Right kidney (tissue), 9 donors: ENCODE measurements around the gene ENOX1.
"Not testable (repeated sequence)": the region's sequence is repeated elsewhere in the genome, so short reads cannot be mapped to it uniquely, and the experiment has no call there.

Experiments used
- DNase-seq: peaks from one replicate; pipeline ENCODE4 v3.0.0-alpha.2; 2016
- long read RNA-seq, 8 donors: transcript quantifications; one replicate each; lab custom pipeline, GENCODE V29; 2026

The ENOX1 gene
- long read RNA-seq, donor 1: 0 reads
- long read RNA-seq, donor 2, partial matches to known transcripts: 0 of 1 reads
- long read RNA-seq, donor 2, other reads (novel, unspliced or antisense): 0 of 1 reads
- long read RNA-seq, donor 3: 0 reads
- long read RNA-seq, donor 4: 0 reads
- long read RNA-seq, donor 5: 0 reads
- long read RNA-seq, donor 6: 0 reads
- long read RNA-seq, donor 7: 0 reads
- long read RNA-seq, donor 8: 0 reads

DNA sequence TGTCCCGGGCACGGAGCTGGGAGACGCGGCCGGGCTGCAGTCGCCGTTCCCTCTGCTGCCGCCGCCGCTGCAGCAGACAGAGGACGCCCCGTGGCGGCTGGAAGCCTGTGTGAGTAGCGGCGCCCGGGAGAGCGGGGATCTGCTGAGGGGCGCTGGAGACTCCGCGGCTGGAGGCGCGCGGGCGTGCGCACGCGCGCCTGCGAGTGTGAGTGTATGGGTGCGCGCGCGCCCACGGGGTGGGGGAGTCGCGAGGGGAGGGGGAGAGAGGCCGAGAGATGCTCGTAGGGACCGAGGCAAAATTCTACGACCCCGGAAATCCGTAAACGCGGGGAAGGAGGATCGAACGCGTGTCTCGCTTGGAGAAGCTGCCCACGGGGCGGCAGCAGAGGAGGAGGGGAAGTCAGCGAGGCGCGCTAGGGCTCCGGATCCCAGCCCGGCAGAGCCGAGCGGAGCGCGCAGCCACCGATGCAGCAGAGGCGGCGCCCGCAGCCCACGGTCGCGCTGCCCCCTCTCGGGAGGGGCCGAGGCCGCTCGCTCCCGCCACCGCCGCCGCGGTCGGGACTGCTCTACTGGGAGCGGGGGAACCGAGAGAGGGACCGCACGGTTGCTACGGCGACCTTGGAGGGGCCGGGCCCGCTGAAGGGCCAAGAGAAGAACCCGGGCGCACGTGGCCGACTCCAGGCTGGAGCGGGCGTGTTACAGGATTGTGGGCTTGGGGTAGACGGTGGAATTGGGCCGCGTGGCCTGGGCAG is at the start of gene ENOX1:
Gene ENOX1, minus strand, starts transcription at position 207 of the 752 bp plus-strand sequence.
- peak; percentile 92 for DNase-seq

DNA sequence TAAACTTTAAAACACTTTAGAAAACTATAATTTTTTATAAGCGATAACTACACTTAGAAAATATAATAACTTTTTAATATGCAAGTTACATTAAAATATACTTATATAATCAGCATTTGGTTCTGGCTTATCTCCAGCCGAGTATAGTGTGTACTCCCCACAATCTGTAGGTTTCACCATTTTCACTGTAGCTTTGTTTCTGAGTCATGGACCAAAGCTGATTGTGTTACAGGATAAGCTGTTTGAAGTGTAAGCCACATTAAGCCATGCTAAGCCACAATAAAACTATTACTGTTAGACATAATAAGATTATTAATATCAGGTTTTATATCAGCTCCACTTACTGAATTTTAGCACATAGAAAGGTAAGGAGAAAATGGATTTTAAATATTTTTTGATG is 48.9 kb upstream of the ENOX1 start:
- no peak for DNase-seq

- no peak for DNase-seq
These were observed 44.3 kb upstream of the ENOX1 start for GRCh38 chr13:43831088-43831487.

DNA sequence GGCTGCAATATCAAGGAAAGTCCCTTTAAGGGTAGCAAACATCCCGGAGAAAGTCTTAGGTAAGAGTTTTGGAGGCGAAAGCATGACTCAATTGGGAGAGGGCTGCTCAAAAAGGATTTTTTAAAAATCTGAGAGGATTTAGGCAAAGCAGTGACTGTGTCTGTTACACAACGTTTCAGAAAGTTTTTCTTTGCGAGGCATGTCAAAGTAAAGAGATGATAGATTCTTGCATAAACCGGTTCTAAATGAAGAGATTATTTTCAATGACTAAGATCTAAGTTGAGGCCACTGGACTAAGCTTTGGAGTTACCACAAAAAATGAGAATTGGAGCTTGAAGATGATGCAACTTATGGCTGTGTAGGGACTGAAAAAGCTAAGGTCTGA is 43.7 kb upstream of the ENOX1 start:
- DNase-seq: no peak

GRCh38 chr13:43824656-43825055 is 37.9 kb upstream of the ENOX1 start:
- DNase-seq: not testable (repeated sequence)

DNA sequence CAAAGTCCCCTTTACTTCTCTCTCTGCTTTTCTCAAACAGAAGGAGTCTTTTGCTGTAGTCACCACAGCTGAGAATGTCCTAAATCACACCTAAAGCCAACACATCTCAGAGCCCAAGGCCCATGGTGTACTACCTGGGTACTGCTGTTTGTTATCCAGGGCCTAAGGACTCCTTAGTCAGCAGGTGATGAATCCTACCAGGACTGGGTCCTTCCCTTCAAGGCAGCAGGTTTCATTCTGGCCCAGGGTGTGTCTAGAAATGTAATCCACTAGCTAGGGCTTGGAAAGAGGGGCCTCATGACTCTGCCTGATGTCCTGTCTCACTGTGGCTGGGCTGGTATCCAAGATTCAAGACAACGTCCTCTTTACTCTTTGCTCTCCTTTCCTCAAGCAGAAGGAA is 36.2 kb upstream of the ENOX1 start:
- DNase-seq: no peak

DNA sequence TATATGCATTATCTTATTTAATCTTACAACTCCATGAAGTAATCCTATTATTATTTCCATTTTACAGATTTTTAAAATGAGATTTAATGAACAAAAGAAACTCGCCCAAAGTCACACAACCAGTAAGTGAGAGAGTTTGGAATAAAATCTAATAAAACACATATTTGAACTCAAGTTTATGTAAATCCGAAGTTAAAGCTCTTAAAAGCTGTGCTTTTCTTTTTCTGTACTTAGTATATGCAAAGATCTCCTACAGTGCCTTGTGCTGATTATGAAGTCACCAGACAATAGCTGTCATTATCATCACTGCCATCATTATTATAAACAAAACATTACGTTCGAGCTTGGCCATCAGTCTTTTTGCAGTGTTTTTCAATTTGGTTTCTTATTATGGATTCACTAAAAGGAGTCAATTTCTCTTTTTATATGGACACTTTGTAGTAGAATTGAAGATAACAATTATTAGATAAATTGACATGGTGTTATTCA is 29.7 kb upstream of the ENOX1 start:
- DNase-seq: no peak

GRCh38 chr13:43815204-43815603 is 28.4 kb upstream of the ENOX1 start:
- DNase-seq: no peak

- DNase-seq: no peak
These were observed 21.9 kb upstream of the ENOX1 start for GRCh38 chr13:43808676-43809075.

GRCh38 chr13:43805681-43806128 is 18.9 kb upstream of the ENOX1 start:
- DNase-seq: no peak

GRCh38 chr13:43805071-43805468 is 18.3 kb upstream of the ENOX1 start:
- no peak for DNase-seq

- DNase-seq: peak; percentile 18
These were observed 17.8 kb upstream of the ENOX1 start for GRCh38 chr13:43804461-43805070.

- DNase-seq: no peak
These were observed 15.7 kb upstream of the ENOX1 start for GRCh38 chr13:43802511-43802910.

DNA sequence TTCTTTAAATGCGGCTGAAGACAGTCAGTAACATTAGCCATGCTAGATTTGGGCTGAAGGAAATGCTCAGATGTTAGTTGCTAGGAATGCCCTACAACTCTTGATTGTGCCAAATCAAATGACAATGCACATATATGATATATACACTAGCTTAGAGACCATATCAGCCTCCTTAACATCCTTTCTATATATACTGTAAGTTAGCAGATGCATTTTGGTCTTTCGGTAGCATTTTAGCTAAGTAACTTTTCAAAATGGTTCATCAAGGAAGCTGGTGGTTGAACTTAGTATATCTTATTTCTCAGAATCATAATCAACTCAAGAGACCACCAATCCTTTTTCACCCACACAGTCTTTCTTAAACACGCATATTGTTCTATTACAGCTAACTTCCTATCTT is 14.1 kb upstream of the ENOX1 start:
- no peak for DNase-seq

- DNase-seq: no peak
These were observed 12.4 kb upstream of the ENOX1 start for GRCh38 chr13:43799191-43799590.

DNA sequence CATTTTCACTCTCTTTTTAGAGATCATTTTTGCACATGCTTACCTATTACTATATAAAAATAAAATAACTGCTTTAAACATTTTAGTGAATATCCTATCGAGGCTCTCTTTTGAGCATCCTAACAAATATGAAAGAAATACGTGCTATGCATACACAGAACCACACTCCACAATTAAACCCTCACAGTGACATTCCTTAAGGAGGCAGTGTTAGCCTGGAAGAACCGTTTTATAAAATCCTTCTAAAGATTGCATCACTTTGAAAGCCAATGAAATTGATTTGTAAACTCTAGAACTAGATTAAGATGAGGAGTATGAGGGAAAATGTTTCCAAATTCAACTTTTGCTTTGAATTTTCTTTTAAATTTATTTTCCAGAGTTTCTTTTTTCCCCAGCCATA is 11.1 kb upstream of the ENOX1 start:
- DNase-seq: no peak

- DNase-seq: no peak
These were observed 10.4 kb upstream of the ENOX1 start for GRCh38 chr13:43797159-43797558.

GRCh38 chr13:43794416-43794815 is 7.6 kb upstream of the ENOX1 start:
- DNase-seq: no peak

- no peak for DNase-seq
These were observed 5.5 kb upstream of the ENOX1 start for GRCh38 chr13:43792076-43792881.

DNA sequence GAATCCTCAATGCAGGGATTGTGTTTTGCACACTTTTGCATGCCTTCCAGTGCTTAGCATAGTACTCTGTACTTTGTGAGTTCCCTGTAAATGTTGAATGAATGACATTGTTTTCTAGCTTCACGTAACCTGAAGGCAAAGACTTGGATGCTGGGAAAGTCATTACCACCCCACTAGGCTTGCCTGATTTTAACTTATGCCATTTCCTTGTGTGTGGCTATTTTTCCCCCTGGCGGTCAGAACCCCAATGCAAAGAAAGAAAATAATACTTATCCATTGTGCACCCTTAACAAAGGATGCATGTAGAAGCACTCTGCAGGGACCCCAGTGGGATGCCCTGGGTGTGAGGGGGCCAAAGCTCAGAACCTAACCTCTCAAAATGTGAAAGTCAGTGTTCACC is 1.2 kb upstream of the ENOX1 start:
- peak; percentile 30 for DNase-seq

DNA sequence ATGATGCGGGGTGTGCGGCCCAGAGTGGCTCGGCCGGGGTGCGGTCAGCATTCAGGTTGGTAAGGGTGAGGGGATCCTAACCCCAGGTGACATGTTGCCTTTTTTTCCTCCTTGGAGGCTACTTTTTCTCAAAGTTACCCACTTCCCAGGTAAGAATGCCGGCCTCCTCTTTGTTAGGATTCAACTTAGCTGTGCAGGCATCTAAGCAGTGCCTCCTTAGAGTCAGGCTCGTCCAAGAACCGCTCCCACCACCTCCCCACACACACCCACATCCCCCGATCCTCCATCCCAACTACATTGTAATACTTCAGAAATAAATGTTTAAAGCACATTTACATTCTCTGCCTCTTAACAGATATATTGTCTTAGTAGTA is 733 bp upstream of the ENOX1 start:
- no peak for DNase-seq

DNA sequence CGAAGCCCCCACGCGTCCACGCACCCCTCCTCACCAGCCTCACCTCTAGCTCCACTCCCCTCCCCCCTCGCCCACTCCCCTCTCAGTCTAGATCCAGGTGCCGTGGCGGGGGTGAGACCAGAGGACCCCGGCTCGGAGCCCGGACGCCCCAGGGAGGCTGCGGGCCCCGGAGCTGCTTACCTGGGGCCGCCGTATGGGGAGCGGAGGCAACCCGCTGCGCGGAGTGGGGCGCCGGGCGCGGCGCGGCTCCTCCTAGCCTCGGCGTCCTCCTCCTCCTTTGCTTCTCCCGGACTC is 353 bp downstream of the ENOX1 start:
- DNase-seq: peak; percentile 86
